GM12878 (cell line): ENCODE measurements around the gene PRIMPOL. TPM values are rescaled to one million over a fixed set of nuclear protein-coding genes. Genes with fewer than 3 reads are reported as not detected.

ENCODE experiments used
- ATAC-seq: fragments of 200-7000 bp; cut with Tn5 transposase; 3 replicates; pipeline ENCODE4 v1.9.1; 2020; ENCODE audit warnings: mild to moderate bottlenecking, moderate library complexity
- BruUV-seq: library from RNA; stranded (reverse); fragments of 400-500 nt; replicated peaks from 2 replicates; lab custom pipeline; 2021; lab: Mats Ljungman, UMichigan
- CTCF ChIA-PET: fragments of 300-600 bp; sonication (Branson Sonifier 250); formaldehyde crosslinking; extraction: SDS; loops from one replicate; lab custom pipeline; 2021; ENCODE audit warnings: inconsistent platforms; lab: Yijun Ruan, JAX
- POLR2A ChIA-PET: fragments of 350-600 bp; formaldehyde crosslinking; extraction: SDS; loops from one replicate; lab custom pipeline; 2021; ENCODE audit warnings: inconsistent platforms; lab: Charles Lee
- RAD21 ChIA-PET: fragments of 300-600 bp; sonication (Branson Sonifier 250); formaldehyde crosslinking; loops from one replicate; lab custom pipeline; 2023; ENCODE audit warnings: antibody characterized with exemption; ENCODE audit not compliant: unreplicated experiment; lab: Charles Lee
- SMC1A ChIA-PET: fragments of 300-600 bp; sonication (Branson Sonifier 250); formaldehyde crosslinking; loops from one replicate; lab custom pipeline; 2023; ENCODE audit not compliant: unreplicated experiment, uncharacterized antibody; lab: Charles Lee
- DNase-seq: peaks from one replicate; pipeline ENCODE4 v3.0.0-alpha.2; 2011; ENCODE audit warnings: low read depth, low spot score
- FAIRE-seq: peaks from 3 replicates; lab custom pipeline; 2011; peaks lifted over from hg19 to GRCh38; lab: Jason Lieb, UNC
- H2AFZ ChIP-seq: 2 replicates; pipeline ENCODE4 v1.6.0; 2011; ENCODE audit warnings: low read depth, low read length, control low read depth; ENCODE audit not compliant: control insufficient read depth
- H3K27ac ChIP-seq: 2 replicates; pipeline ENCODE4 v1.5.1; 2011; ENCODE audit warnings: control low read depth; ENCODE audit not compliant: control insufficient read depth, insufficient read depth
- H3K27me3 ChIP-seq, 2 experiments: replicated peaks in 1 of 2; 2 replicates each; pipeline versions ENCODE4 v1.6.0 to v1.6.1; 2011; ENCODE audit warnings: low read length in 1 of 2; ENCODE audit not compliant: control insufficient read depth in 2 of 2, insufficient read depth in 2 of 2
- H3K36me3 ChIP-seq, 2 experiments: 2 replicates each; pipeline ENCODE4 v1.5.1; 2011; ENCODE audit warnings: low read length in 1 of 2; ENCODE audit not compliant: control insufficient read depth in 2 of 2, insufficient read depth in 2 of 2
- H3K4me1 ChIP-seq: 2 replicates; pipeline ENCODE4 v1.6.1; 2011; ENCODE audit warnings: mild to moderate bottlenecking, low read length, moderate library complexity, mixed read lengths; ENCODE audit not compliant: control insufficient read depth, insufficient read depth
- H3K4me2 ChIP-seq: 2 replicates; pipeline ENCODE4 v1.6.0; 2011; ENCODE audit warnings: control low read depth; ENCODE audit not compliant: control insufficient read depth, insufficient read depth
- H3K4me3 ChIP-seq: fragments of 200-600 bp; sonication (generic); 2 replicates; pipeline ENCODE4 v1.5.1; 2016
- H3K79me2 ChIP-seq: 2 replicates; pipeline ENCODE4 v1.6.0; 2011; ENCODE audit warnings: low read length; ENCODE audit not compliant: control insufficient read depth, insufficient read depth
- H3K9ac ChIP-seq: 2 replicates; pipeline ENCODE4 v1.8.0; 2011; ENCODE audit warnings: low read length, control low read depth, mixed read lengths; ENCODE audit not compliant: control insufficient read depth, insufficient read depth
- H3K9me3 ChIP-seq: replicated peaks from 3 replicates; pipeline ENCODE4 v1.5.1; 2011; ENCODE audit warnings: mild to moderate bottlenecking, low read length; ENCODE audit not compliant: control insufficient read depth, insufficient read depth
- H4K20me1 ChIP-seq: 2 replicates; pipeline ENCODE4 v1.6.0; 2011; ENCODE audit not compliant: control insufficient read depth, insufficient read depth
- ASH2L ChIP-seq: fragments of 300-600, 200-600 bp; sonication (generic); IDR thresholded peaks from 2 replicates; pipeline ENCODE4 v1.6.1; 2017; ENCODE audit warnings: low read depth, mild to moderate bottlenecking, borderline replicate concordance
- MEF2B ChIP-seq: fragments of 450-650 bp; IDR thresholded peaks from 2 replicates; pipeline ENCODE4 v1.6.1; 2018; ENCODE audit warnings: mild to moderate bottlenecking, moderate library complexity; ENCODE audit not compliant: partially characterized antibody, poor library complexity, severe bottlenecking
- WGBS: methylation state at CpG from one replicate; pipeline ENCODE4 v1.1.6; 2016; ENCODE audit warnings: low lambda C conversion rate; ENCODE audit not compliant: insufficient replicate concordance, insufficient coverage; ENCODE audit errors: missing lambda C conversion rate; 5-methylcytosine and 5-hydroxymethylcytosine counted together
- in situ Hi-C: fragments of 300-500 bp; cut with MboI; formaldehyde crosslinking; loops from 9 replicates; pipeline ENCODE4 v1.14.3; 2018; ENCODE audit warnings: mixed read lengths
- intact Hi-C: fragments of 100-400 bp; cut with micrococcal nuclease; formaldehyde crosslinking; loops from one replicate; pipeline ENCODE4 v1.14.2; 2022; ENCODE audit not compliant: unreplicated experiment
- polyA plus RNA-seq, 11 experiments: library from polyadenylated mRNA; depleted of rRNA in 4 of 11; unstranded in 6 of 11; stranded (reverse) in 5 of 11; fragments of >200 nt; fragmentation: Nextera tagmentation in 4 of 11; fragmentation: Illumina TruSeq in 1 of 11; extraction: Ambion mirVana in 4 of 11; extraction: Trizol in 1 of 11; gene quantifications; 1 replicate in 1 of 11; 2 replicates in 10 of 11; pipeline versions ENCODE4 v1.2.1 to v1.2.3, GENCODE V29; 2011 to 2016; ENCODE audit warnings: inconsistent platforms in 2 of 11, missing spikeins in 2 of 11, low read depth in 1 of 11
- total RNA-seq, 4 experiments: library from RNA; depleted of rRNA in 3 of 4; stranded (reverse); fragments of >200 nt in 3 of 4; fragmentation: Illumina TruSeq in 1 of 4; extraction: Trizol in 1 of 4; gene quantifications; 2 replicates each; pipeline versions ENCODE4 v1.2.1 to v1.2.3, GENCODE V29; 2013 to 2021

Gene PRIMPOL
- total and polyA plus RNA-seq, 10 of the 15 experiments (the other 5 are each of a cell fraction or from before 2014, with no cell fraction given): 10.6 to 23.7 (median 14.0) TPM

- Histone ChIP-seq H3K9me3 (no peaks in the 10 kb centered on the region; the same call in 1 of the 3 replicates), H3K27ac (no peak overlapping the region), H4K20me1 (no peaks in the 10 kb centered on the region)
- no peak for TF ChIP-seq ASH2L
- peak; percentile 12 for TF ChIP-seq MEF2B
- TF ChIP-seq, all 136 proteins: peak for 1
- no TSS peak for BruUV-seq
- WGBS: 62% methylated on average over 4 of the region's 4 CpGs
- SMC1A ChIA-PET: interaction anchor here (0.6 to 1.8 kb wide), 7 partner anchors 11 to 480 kb away, joined by 3 to 5 read pairs (median 3); partner anchors contain the start of gene PRIMPOL
- peak overlapping the region; percentile 91 for H3K4me3 ChIP-seq
- DNase-seq (no peak), ATAC-seq (no peak), FAIRE-seq (no peak)
- peaks cover 52% of the 10 kb centered on the region for H3K79me2 ChIP-seq
- peaks cover 3 to 15% of the 10 kb centered on the region in 2 experiments; a peak in 3 of 4 replicates for H3K36me3 ChIP-seq
- CTCF ChIA-PET: interaction anchor here (1.0 to 2.5 kb wide), 3 partner anchors 8 to 468 kb away, joined by 4 to 19 read pairs (median 9); no protein-coding TSS in a partner anchor
- RAD21 ChIA-PET: interaction anchor here (1.2 to 3.6 kb wide), 4 partner anchors 9 to 468 kb away, joined by 3 to 23 read pairs (median 18); partner anchors contain the start of genes CASP3 and PRIMPOL
- H2AFZ ChIP-seq: no peak overlapping the region
- H3K4me2 ChIP-seq: peak overlapping the region; percentile 68
- H3K27me3 ChIP-seq: no peaks in the 10 kb centered on the region
- POLR2A ChIA-PET: interaction anchor here (0.7 to 0.9 kb wide), 3 partner anchors 11 to 468 kb away, joined by 3 to 4 read pairs (median 3); no protein-coding TSS in a partner anchor
- intact Hi-C loops: loop anchor here (5.0 kb wide), 4 partner anchors 90 to 465 kb away; partner anchors contain the start of gene IRF2
- H3K9ac ChIP-seq: peak overlapping the region; percentile 95
- H3K4me1 ChIP-seq: peaks cover 9% of the 10 kb centered on the region
- in situ Hi-C loops: loop anchor here (10.0 kb wide), 1 partner anchor 447 kb away; no protein-coding TSS in a partner anchor
These were observed 82.6 kb downstream of the PRIMPOL start for GRCh38 chr4:184732126-184732525.
